Measurements from ENCODE around the gene OPCML. TPM values are rescaled to one million over a fixed set of nuclear protein-coding genes. Genes with fewer than 3 reads are reported as not detected.
A peak's percentile ranks its signal among the peaks of the same experiment; 100 is the strongest.

OPCML gene
- total RNA-seq, 1 experiment from 2014 or later = 0.07 TPM

DNA sequence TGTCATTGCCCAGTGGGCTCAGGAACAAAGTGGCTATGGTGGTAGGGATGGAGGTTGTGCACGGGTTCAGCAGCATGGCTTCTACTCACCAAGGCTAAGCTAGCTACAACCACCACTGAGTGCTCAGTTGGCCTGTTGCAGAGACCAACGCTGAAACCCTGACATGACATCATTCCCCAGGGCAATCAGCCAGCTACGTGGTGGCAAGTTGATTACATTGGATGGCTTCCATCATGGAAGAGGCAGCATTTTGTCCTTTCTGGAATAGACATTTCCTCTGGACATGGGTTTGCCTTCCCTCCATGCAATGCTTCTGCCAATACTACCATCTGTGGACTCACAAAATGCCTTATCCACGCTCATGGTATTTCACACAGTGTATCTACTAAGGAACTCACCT lies 634.3 kb downstream of the OPCML start:
- in situ Hi-C loops (cut with HindIII; ENCODE audit: low pct_unique_long_range_greater_than_20kb, low sequenced_read_pairs) = no loop called here
- no peak for DNase-seq (ENCODE audit: low read depth)

DNA sequence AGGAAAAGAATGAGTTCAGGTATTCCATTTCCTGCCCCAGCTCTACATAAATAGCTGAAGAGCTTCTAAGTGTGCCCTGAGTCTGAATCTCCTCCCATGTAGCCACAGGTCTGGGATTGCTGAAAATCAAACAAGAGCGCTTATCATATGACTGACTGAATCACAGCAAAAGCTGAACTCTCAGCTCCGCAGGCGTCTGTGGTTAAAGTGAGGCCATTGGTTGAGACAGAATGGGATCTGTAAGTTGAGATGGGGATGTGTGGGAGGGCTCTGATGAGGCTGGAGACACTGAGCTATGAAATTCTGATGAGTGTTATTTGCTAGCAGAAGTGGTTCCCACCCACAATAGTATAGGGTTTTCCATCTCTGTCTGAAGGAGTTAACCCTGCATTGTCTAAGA lies 637.0 kb downstream of the OPCML start:
- peak; percentile 62 for DNase-seq (ENCODE audit: low read depth)
- in situ Hi-C loops (cut with HindIII; ENCODE audit: low pct_unique_long_range_greater_than_20kb, low sequenced_read_pairs) = no loop called here

DNA sequence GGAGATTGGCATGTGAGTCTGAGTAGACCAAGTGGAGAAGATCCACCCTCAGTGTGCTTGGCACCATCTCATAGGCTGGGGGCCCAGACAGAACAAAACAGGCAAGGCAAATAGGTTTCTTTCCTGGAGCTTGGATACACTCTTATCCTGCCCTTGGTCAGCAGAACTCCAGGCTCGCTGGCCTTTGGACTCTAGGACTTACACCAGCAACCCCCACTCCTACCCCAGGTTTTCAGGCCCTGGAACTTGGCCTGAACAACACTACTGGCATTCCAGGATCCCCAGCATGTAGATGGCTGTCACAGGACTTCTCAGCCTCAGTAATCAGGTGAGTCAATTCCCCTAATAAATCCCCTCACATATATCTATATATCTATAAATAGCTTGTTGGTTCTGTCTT lies 637.7 kb downstream of the OPCML start:
- DNase-seq (ENCODE audit: low read depth) = no peak
- in situ Hi-C loops (cut with HindIII; ENCODE audit: low pct_unique_long_range_greater_than_20kb, low sequenced_read_pairs) = no loop called here

DNA sequence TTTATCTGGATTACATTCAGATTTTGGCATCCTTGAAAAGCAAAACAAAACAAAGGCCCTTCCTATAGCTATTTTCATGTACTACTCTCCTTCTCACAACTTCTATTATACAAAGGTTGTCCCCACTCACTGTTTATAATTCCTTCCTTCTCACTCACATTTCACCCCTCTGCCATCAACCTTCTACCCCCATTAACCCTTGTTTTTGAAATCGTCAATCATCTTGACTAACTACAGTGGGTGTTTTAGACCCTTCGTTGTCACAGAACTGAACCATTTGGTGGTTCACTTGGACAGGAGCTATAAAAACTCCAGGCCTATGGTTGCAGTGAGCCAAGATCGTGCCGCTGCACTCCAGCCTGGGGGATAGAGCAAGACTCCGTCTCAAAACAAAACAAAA lies 639.4 kb downstream of the OPCML start:
- in situ Hi-C loops (cut with HindIII; ENCODE audit: low pct_unique_long_range_greater_than_20kb, low sequenced_read_pairs) = no loop called here
- DNase-seq (ENCODE audit: low read depth) = no peak

DNA sequence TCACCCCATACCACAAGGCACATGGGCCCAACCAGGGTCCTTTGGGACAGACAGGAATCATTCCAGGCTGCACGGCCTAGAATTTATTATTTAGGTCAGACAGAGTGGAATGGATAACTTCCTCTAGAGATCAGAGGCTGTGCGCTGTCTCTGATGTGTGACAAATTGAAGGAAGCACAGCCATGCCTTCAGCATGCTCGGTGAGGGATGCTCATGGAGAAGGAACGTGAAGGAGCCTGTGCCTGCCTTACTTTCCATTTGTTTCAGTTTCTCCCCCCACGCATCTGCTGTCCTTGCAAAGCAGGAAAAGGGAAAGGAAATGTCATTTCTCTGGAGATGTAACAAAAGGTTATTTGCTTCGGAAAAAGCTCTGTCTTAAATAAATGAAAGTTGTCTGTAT lies 644.1 kb downstream of the OPCML start:
- no peak for DNase-seq (ENCODE audit: low read depth)
- in situ Hi-C loops (cut with HindIII; ENCODE audit: low pct_unique_long_range_greater_than_20kb, low sequenced_read_pairs) = no loop called here

DNA sequence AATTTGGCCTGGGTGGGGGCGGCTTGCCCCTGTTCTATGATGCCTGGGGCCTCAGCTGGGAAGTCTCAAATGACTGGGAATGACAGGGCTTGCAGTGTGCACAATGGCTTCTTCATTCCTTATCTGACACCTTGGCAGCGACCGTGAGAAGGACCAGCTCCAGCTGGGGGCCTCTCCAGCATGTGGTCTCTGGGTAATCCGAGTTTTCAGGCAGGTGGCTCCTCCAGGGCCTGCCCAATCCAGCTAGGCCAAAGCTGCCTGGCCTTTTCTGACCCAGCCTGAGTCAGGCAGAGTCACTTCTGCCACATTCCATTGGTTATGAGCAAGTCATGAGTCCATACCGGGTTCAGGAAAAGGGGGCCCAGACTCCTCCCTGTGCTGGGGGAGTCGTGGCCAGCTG lies 646.0 kb downstream of the OPCML start:
- DNase-seq (ENCODE audit: low read depth) = no peak
- in situ Hi-C loops (cut with HindIII; ENCODE audit: low pct_unique_long_range_greater_than_20kb, low sequenced_read_pairs) = no loop called here

DNA sequence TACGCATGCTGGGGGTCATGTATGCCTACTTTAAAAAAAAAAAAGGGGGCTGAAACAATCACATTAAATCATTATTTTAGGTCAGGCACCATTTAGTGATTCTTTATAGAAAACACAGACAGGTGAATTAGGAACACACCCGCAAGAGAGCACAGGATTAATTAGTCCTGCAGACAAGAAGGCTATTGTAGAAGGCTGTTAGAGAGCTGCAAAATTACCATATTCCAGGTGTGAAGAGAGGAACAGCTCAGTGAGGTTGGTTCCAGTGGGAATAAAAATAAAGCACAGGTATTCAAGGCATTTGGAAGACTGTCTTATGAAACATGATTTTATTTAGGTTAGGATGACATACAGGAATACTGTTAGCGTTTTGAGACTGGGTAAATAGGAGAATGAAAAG lies 649.1 kb downstream of the OPCML start:
- DNase-seq (ENCODE audit: low read depth) = no peak
- in situ Hi-C loops (cut with HindIII; ENCODE audit: low pct_unique_long_range_greater_than_20kb, low sequenced_read_pairs) = no loop called here

DNA sequence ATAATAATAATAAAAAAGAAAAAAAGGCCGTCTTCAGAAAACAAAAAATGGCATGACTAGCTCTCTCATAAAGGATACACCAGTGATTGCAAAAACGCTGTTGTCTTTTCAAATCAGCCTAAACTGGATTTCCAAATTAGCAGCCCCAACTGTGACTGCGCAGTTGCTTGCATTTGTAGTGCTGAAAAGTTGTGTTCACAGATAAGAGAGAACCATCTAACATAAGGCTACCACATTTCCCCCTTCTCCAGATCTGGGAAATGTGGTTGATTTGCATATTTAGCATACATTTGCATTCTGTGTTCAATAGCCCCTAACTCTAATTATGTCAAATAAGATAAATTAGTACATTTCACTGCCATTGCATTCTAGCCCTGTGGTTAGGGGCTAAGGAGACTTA lies 650.7 kb downstream of the OPCML start:
- in situ Hi-C loops (cut with HindIII; ENCODE audit: low pct_unique_long_range_greater_than_20kb, low sequenced_read_pairs) = no loop called here
- DNase-seq (ENCODE audit: low read depth) = no peak

DNA sequence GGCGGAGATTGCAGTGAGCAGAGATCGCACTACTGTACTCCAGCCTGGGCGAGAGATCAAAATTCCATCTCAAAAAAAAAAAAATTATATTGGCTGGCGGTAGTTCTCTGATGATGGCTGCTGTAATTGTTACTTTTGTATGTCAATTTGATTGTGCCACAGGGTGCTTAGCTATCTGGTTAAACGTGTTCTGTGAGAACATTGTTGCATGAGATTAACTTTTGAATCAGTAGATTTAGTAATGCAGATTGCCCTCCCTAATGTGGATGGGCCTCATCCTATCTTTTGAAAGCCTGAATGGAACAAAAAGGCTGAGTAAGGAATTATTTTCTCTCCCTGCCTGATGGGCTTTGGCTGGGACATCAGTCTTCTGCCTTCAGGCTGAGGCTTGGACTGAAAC lies 654.2 kb downstream of the OPCML start:
- in situ Hi-C loops (cut with HindIII; ENCODE audit: low pct_unique_long_range_greater_than_20kb, low sequenced_read_pairs) = no loop called here
- no peak for DNase-seq (ENCODE audit: low read depth)

DNA sequence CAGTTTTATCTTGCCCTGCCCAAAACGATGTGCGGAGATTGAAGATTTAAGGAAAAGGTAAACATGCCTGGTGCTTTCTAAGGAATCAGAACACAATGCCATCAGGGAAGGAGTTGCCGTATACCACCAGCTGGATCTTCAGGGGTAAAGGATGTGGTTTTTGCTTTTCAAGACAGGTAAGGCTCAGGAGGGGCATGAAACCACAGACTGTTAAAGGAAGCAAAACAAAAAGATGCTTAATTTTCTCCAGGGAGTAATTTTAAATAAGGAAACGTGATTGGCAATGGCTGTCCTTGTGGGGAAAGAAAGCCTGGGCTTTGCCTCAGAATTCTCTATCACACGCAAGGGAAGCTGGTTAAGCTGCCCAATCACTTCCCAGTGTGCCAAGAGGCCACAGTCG lies 655.6 kb downstream of the OPCML start:
- no peak for DNase-seq (ENCODE audit: low read depth)
- in situ Hi-C loops (cut with HindIII; ENCODE audit: low pct_unique_long_range_greater_than_20kb, low sequenced_read_pairs) = no loop called here

DNA sequence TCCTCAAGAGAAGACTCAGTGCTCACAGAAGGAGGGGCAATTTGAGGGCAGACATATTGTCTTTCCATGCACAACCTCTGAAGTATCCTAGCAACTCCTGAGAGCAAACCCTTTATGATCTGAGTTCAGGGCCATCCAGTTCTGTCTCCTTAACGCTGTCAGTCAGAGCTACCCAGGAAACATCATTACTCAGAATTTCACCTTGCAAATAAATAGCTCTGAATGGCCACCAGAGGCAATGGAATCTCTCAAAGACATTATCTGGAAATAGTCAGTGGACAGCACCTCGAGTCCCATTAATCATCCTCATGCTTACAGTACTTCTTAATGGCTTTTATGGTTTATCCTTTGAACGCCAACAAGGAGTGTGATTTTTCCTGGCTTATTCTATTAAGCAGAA lies 656.1 kb downstream of the OPCML start:
- DNase-seq (ENCODE audit: low read depth) = no peak
- in situ Hi-C loops (cut with HindIII; ENCODE audit: low pct_unique_long_range_greater_than_20kb, low sequenced_read_pairs) = no loop called here

DNA sequence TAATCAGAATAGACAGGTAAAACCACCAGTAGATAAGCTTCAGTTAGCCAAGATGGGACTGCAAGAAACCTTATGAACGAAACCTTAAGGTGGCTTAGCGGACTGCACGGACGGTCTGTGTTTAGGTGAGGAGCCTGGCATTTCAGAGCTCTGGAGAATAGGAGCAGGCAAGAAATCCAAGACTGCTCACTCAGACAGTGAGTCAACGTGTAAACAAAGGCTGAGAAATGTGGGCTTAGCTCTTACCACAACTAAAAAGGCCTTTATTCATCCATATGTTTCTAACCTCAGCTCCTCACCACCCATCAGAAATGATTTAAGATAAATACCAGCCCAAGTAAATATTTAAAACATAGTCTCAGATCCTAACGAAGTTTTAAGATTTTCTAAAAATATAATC lies 657.7 kb downstream of the OPCML start:
- in situ Hi-C loops (cut with HindIII; ENCODE audit: low pct_unique_long_range_greater_than_20kb, low sequenced_read_pairs) = no loop called here
- DNase-seq (ENCODE audit: low read depth) = peak; percentile 19

DNA sequence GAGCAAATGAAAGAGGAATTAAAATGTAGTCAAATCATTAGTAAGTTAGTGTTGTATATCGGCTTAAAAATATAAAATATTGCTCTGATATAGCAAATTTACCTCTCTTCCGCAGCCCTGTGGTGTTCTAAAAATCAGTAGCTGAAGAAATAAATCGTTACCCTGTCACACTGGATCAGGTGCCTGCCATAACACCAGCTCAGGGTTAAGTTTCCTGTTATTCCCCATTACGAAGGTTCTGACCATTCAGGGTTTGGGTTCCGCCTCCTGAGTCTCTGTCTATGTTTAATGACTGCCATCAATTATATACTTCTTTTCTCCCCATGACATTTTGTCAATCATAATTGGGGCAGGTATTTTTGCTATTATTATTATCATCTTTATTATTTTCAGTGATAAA lies 658.5 kb downstream of the OPCML start:
- in situ Hi-C loops (cut with HindIII; ENCODE audit: low pct_unique_long_range_greater_than_20kb, low sequenced_read_pairs) = no loop called here
- DNase-seq (ENCODE audit: low read depth) = no peak

DNA sequence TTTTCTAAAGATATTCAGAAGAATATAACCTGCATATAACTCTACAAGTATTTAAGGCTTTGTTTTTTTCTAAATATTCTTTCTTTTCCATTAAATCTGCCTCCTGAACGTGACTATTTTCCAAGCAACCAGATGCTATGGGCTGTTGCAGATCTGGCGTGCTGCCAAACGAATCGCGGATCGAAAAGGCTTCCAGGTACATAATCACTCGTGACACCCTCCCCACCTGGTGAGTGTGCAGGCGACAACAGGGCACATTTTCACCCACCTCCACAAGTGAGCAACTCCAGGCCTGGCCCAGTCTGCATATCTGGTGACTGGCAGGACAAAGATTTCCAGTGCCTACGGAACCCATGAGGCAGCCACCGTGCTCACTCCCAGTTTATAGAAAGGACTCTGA lies 660.1 kb downstream of the OPCML start:
- no peak for DNase-seq (ENCODE audit: low read depth)
- in situ Hi-C loops (cut with HindIII; ENCODE audit: low pct_unique_long_range_greater_than_20kb, low sequenced_read_pairs) = no loop called here

DNA sequence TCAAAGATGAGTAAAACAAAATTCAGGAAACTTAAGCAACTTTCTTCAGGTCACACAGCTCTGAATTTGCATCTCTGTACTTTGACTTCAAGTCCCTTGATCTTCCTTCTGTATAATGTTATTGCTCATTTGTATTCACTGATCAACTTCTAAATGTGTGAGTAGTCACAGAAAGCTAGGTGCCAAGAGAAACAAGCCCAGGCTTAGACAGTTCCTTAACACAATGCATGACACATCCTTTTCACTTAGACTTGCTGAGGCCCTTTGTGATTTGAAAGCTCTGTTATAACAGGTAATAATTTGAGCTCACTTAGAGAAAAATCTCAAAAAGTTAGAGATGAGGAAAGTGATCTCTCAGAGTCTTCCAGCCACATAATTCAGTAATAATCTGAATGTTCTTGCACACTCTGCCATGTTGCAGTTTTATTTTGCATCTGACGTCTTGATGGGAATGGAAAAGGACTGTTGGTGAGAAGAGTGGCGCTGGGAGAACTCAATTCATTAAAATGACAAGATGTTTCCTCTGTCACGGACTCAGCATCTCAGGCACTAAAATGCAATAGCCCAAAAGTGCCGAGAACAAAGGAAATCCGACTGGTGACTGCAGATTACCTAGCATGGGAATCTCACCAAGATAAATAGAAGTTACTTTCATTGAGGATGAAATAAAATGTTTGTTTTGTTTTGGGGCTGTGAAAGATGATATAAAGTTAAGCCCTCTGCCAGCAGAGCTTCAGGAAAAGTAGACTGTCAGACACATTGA lies 665.3 kb downstream of the OPCML start:
- in situ Hi-C loops (cut with HindIII; ENCODE audit: low pct_unique_long_range_greater_than_20kb, low sequenced_read_pairs) = no loop called here
- DNase-seq (ENCODE audit: low read depth) = peak; percentile 10

DNA sequence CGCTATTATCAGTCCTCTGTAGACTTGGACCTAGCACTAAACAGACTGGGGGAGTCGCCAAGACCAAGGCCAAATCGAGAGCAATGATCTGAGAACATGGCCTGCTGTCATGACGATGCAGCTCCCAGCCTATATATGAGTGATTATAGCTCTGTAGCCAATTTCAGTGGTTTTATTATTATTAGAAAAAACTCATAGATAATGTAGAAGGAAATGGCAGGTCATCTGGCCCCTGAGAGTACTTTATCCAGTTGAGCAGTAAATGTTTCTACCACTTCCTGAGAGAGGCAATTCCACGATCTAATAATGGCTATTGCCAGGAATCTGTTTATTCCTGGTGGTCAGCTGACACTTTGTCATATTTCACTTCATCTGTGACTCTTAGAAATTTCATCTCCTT lies 666.7 kb downstream of the OPCML start:
- in situ Hi-C loops (cut with HindIII; ENCODE audit: low pct_unique_long_range_greater_than_20kb, low sequenced_read_pairs) = no loop called here
- DNase-seq (ENCODE audit: low read depth) = no peak

DNA sequence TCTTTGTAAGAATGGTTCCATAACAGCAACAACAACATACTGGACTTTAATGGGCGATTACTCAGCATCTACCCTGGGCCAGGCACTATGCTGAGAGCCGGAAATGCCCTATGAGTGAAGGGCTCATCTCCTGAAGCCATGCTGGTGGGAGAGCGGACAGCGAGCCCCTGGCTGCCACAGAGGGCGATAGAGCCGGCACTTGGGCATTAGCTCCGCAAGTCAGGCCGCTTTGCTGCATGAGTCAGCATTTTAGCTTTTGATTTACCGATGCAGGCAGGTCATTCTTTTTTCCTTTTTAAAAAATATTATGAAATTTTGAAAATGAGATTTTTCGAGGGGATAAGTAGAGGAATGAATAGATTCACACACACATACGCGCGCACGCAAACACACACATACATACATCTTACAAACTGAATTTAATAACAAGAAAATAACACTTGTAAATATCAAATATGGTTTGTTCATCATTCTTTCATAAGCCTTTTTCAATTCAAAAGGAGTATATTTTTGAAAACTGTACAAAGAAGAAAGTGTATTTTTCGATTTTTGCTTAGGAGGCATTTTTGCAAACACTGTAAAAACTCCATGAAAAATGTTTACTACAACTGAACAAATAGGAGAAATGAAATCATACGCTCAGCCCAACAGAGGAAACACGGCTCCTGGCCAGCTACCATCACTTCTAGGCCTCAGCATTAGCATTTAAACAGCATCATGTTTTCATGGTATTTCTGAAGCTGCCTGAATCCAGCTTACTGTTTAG lies 667.3 kb downstream of the OPCML start:
- no peak for DNase-seq (ENCODE audit: low read depth)
- in situ Hi-C loops (cut with HindIII; ENCODE audit: low pct_unique_long_range_greater_than_20kb, low sequenced_read_pairs) = no loop called here

DNA sequence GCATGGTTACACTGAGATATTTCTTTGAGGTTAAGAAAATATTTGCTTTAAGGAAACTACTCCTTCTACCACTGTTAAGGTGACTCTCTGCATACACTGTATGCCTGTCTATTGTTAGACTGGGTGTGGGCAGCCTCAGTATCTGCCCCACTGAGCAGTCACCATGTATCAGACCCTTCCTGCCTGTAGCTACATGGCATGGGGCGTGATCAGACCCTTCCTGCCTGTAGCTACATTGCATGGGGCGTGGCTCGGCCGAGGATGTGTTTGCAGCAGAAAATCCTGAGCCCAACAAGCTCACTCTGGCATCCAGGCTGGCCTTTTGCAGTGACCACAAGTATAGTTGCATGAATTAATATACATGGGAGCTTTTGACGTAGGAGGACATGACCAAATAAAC lies 669.4 kb downstream of the OPCML start:
- no peak for DNase-seq (ENCODE audit: low read depth)
- in situ Hi-C loops (cut with HindIII; ENCODE audit: low pct_unique_long_range_greater_than_20kb, low sequenced_read_pairs) = no loop called here

DNA sequence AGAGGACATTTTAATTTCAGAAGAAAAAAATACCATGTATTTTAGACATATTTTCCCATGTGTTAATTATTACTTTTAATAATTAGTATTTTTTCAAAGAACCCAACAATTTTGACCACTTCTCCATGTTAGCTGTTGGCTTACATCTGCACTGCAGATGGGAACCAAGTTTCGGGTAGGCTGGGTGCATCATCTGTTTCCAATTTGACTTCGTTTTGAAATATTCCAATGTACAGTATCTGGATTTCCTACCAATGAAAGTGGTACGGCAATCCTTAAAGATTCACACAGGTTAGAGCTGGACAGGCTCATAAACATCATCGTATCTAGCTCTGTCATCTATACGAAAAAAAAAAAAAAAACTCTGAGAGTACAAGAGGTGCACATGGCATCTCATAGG lies 670.2 kb downstream of the OPCML start:
- in situ Hi-C loops (cut with HindIII; ENCODE audit: low pct_unique_long_range_greater_than_20kb, low sequenced_read_pairs) = no loop called here
- DNase-seq (ENCODE audit: low read depth) = no peak

DNA sequence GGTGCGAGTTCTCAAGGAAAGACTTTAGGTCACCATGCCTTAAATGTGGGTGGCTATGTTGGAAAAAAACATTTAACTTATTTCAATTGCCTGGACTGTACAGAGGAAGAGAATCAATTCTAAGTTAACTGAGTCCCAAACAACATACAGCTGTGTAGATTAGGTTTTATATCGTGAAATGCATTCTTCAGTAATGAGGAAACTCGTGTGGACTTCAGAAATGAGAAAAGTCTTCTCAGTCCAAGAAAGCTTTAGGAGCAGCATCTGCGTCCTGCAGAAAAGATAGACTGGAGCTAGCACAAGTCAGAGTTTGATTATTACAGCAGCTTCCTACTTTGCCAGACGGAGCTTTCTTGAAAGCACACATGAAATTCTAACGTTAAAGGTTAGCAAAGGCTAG lies 673.0 kb downstream of the OPCML start:
- in situ Hi-C loops (cut with HindIII; ENCODE audit: low pct_unique_long_range_greater_than_20kb, low sequenced_read_pairs) = no loop called here
- no peak for DNase-seq (ENCODE audit: low read depth)
